Measurements from ENCODE around the gene KNCN. TPM values are rescaled to one million over a fixed set of nuclear protein-coding genes. Genes with fewer than 3 reads are reported as not detected.

KNCN gene
- total RNA-seq, 1 donor from 2014 or later, result not detected

- ChIA-PET CTCF (no interaction called here), POLR2A (no interaction called here)
- DNase-seq (no peak), ATAC-seq (ENCODE audit: low read depth) (no peak)
- Mint-ChIP-seq H3K4me1 (peaks cover 2% of the 10 kb centered on the region), H3K4me3 (no peak overlapping the region), H3K9me3 (no peaks in the 10 kb centered on the region), H3K36me3 (ENCODE audit: low read depth) (peaks cover 83% of the 10 kb centered on the region), H3K27me3 (no peaks in the 10 kb centered on the region), H3K27ac (no peak overlapping the region)
- TF ChIP-seq CTCF (IDR thresholded peaks at IDR 0.05), result no peak
- intact Hi-C loops (cut with micrococcal nuclease), result no loop called here
Observed at GRCh38 chr1:46577671-46578070, 26.2 kb upstream of the KNCN start.

GRCh38 chr1:46576596-46576995, 25.1 kb upstream of the KNCN start:
- ChIA-PET POLR2A (no interaction called here), CTCF (no interaction called here)
- Mint-ChIP-seq H3K4me3 (no peak overlapping the region), H3K27me3 (no peaks in the 10 kb centered on the region), H3K4me1 (no peaks in the 10 kb centered on the region), H3K36me3 (ENCODE audit: low read depth) (peaks cover 78% of the 10 kb centered on the region), H3K27ac (no peak overlapping the region), H3K9me3 (no peaks in the 10 kb centered on the region)
- no peak for TF ChIP-seq CTCF (IDR thresholded peaks at IDR 0.05)
- intact Hi-C loops (cut with micrococcal nuclease), result no loop called here
- ATAC-seq (ENCODE audit: low read depth) (no peak), DNase-seq (no peak)

GRCh38 chr1:46575778-46576177, 24.3 kb upstream of the KNCN start:
- CTCF ChIA-PET, result no interaction called here
- DNase-seq (no peak), ATAC-seq (ENCODE audit: low read depth) (no peak)
- no peaks in the 10 kb centered on the region for H3K9me3 Mint-ChIP-seq
- no peaks in the 10 kb centered on the region for H3K4me1 Mint-ChIP-seq
- H3K4me3 Mint-ChIP-seq, result no peak overlapping the region
- POLR2A ChIA-PET, result no interaction called here
- intact Hi-C loops (cut with micrococcal nuclease), result no loop called here
- no peak overlapping the region for H3K27ac Mint-ChIP-seq
- H3K36me3 Mint-ChIP-seq (ENCODE audit: low read depth), result peaks cover 75% of the 10 kb centered on the region
- no peak for TF ChIP-seq CTCF (IDR thresholded peaks at IDR 0.05)
- no peaks in the 10 kb centered on the region for H3K27me3 Mint-ChIP-seq

GRCh38 chr1:46575300-46575699, 23.9 kb upstream of the KNCN start:
- DNase-seq, result no peak
- H3K4me1 Mint-ChIP-seq, result no peaks in the 10 kb centered on the region
- no peaks in the 10 kb centered on the region for H3K9me3 Mint-ChIP-seq
- no peaks in the 10 kb centered on the region for H3K27me3 Mint-ChIP-seq
- ATAC-seq (ENCODE audit: low read depth), result no peak
- CTCF ChIA-PET, result no interaction called here
- peaks cover 72% of the 10 kb centered on the region for H3K36me3 Mint-ChIP-seq (ENCODE audit: low read depth)
- no peak overlapping the region for H3K27ac Mint-ChIP-seq
- POLR2A ChIA-PET, result no interaction called here
- intact Hi-C loops (cut with micrococcal nuclease), result no loop called here
- no peak for TF ChIP-seq CTCF (IDR thresholded peaks at IDR 0.05)
- no peak overlapping the region for H3K4me3 Mint-ChIP-seq

GRCh38 chr1:46571691-46572225, 20.3 kb upstream of the KNCN start:
- ChIA-PET CTCF (interaction anchor here (0.9 kb wide), 1 partner anchor 125 kb away, joined by 3 read pairs; no protein-coding TSS in a partner anchor), POLR2A (no interaction called here)
- DNase-seq, result no peak
- no peak for ATAC-seq (ENCODE audit: low read depth)
- H3K4me3 Mint-ChIP-seq, result no peak overlapping the region
- intact Hi-C loops (cut with micrococcal nuclease), result no loop called here
- H3K27me3 Mint-ChIP-seq, result no peaks in the 10 kb centered on the region
- H3K9me3 Mint-ChIP-seq, result no peaks in the 10 kb centered on the region
- no peak for TF ChIP-seq CTCF (IDR thresholded peaks at IDR 0.05)
- H3K27ac Mint-ChIP-seq, result no peak overlapping the region
- peaks cover 61% of the 10 kb centered on the region for H3K36me3 Mint-ChIP-seq (ENCODE audit: low read depth)
- no peaks in the 10 kb centered on the region for H3K4me1 Mint-ChIP-seq

Data from activated B cell treated with CpG ODN at 0.5 μM for 24 hours (primary cell).